Measurements from ENCODE around the gene CELSR1. TPM values are rescaled to one million over a fixed set of nuclear protein-coding genes. Genes with fewer than 3 reads are reported as not detected.

CELSR1 gene
- total RNA-seq, 3 donors from 2014 or later: 1.9 to 4.2 (median 2.5) TPM

- no peak for TF ChIP-seq CTCF (IDR thresholded peaks at IDR 0.05)
These were observed 56.0 kb downstream of the CELSR1 start for GRCh38 chr22:46481386-46481785.

GRCh38 chr22:46480396-46480795 is 57.0 kb downstream of the CELSR1 start:
- intact Hi-C loops (cut with DNase I, micrococcal nuclease): no loop called here
- TF ChIP-seq CTCF (IDR thresholded peaks at IDR 0.05): no peak
- no peak overlapping the region for H3K4me3 ChIP-seq
- no peak for DNase-seq
- H3K36me3 ChIP-seq (ENCODE audit: low read depth): no peaks in the 10 kb centered on the region
- H3K4me1 ChIP-seq (ENCODE audit: low read depth): no peaks in the 10 kb centered on the region
- no peak for ATAC-seq
- no peaks in the 10 kb centered on the region for H3K9me3 ChIP-seq

More at GRCh38 chr22:46481386-46481785, 56.0 kb downstream of the CELSR1 start:
- ATAC-seq: no peak
- Histone ChIP-seq H3K4me1 (ENCODE audit: low read depth) (no peaks in the 10 kb centered on the region), H3K9me3 (no peaks in the 10 kb centered on the region), H3K36me3 (ENCODE audit: low read depth) (no peaks in the 10 kb centered on the region), H3K4me3 (no peak overlapping the region)
- DNase-seq: no peak
- intact Hi-C loops (cut with DNase I, micrococcal nuclease): no loop called here

GRCh38 chr22:46479046-46479445 is 58.4 kb downstream of the CELSR1 start:
- Histone ChIP-seq H3K4me1 (ENCODE audit: low read depth) (no peaks in the 10 kb centered on the region), H3K36me3 (ENCODE audit: low read depth) (no peaks in the 10 kb centered on the region), H3K9me3 (no peaks in the 10 kb centered on the region), H3K4me3 (no peak overlapping the region)
- intact Hi-C loops (cut with DNase I, micrococcal nuclease): no loop called here
- ATAC-seq (no peak), DNase-seq (no peak)
- no peak for TF ChIP-seq CTCF (IDR thresholded peaks at IDR 0.05)

- no peak for TF ChIP-seq CTCF (IDR thresholded peaks at IDR 0.05)
- DNase-seq (no peak), ATAC-seq (no peak)
- H3K9me3 ChIP-seq: no peaks in the 10 kb centered on the region
- H3K36me3 ChIP-seq (ENCODE audit: low read depth): no peaks in the 10 kb centered on the region
- H3K4me3 ChIP-seq: no peak overlapping the region
- H3K4me1 ChIP-seq (ENCODE audit: low read depth): no peaks in the 10 kb centered on the region
- intact Hi-C loops (cut with DNase I, micrococcal nuclease): no loop called here
These were observed 59.3 kb downstream of the CELSR1 start for GRCh38 chr22:46478083-46478551.

GRCh38 chr22:46476547-46476941 is 60.9 kb downstream of the CELSR1 start:
- TF ChIP-seq CTCF (IDR thresholded peaks at IDR 0.05): no peak
- H3K4me3 ChIP-seq: no peak overlapping the region
- H3K36me3 ChIP-seq (ENCODE audit: low read depth): no peaks in the 10 kb centered on the region
- no peaks in the 10 kb centered on the region for H3K9me3 ChIP-seq
- intact Hi-C loops (cut with DNase I, micrococcal nuclease): no loop called here
- ATAC-seq: no peak
- DNase-seq: no peak
- no peaks in the 10 kb centered on the region for H3K4me1 ChIP-seq (ENCODE audit: low read depth)
